PFSK-1 (cell line): Measurements from ENCODE around the gene GOT1.

Source experiments
- FOXP2 ChIP-seq: optimal IDR thresholded peaks from 2 replicates; pipeline ENCODE3; 2011; ENCODE audit warnings: borderline replicate concordance, control low read depth, inconsistent platforms; ENCODE audit not compliant: insufficient read depth; ENCODE audit errors: extremely low read length, extremely low read depth
- POLR2AphosphoS5 ChIP-seq: IDR thresholded peaks from 2 replicates; pipeline ENCODE4 v1.6.1; 2012; ENCODE audit warnings: low read depth, mild to moderate bottlenecking, control low read depth, low read length, moderate library complexity
- REST ChIP-seq, 2 experiments: IDR thresholded peaks; 2 replicates each; pipeline versions ENCODE4 v1.6.1 to v1.8.0; 2011 to 2012; ENCODE audit warnings: low read depth in 2 of 2, low read length in 2 of 2, control low read depth in 1 of 2, inconsistent platforms in 1 of 2, mild to moderate bottlenecking in 1 of 2, moderate library complexity in 1 of 2; ENCODE audit not compliant: insufficient read depth in 1 of 2
- SIN3A ChIP-seq: IDR thresholded peaks from 2 replicates; pipeline ENCODE4 v1.6.1; 2012; ENCODE audit warnings: mild to moderate bottlenecking, low read length, moderate library complexity, borderline replicate concordance; ENCODE audit not compliant: insufficient read depth
- TAF1 ChIP-seq: IDR thresholded peaks from 2 replicates; pipeline ENCODE4 v1.6.1; 2012; ENCODE audit warnings: low read length, control low read depth, borderline replicate concordance; ENCODE audit not compliant: insufficient read depth

GOT1 gene

GRCh38 chr10:99438890-99439289 is 8.5 kb upstream of the GOT1 start:
- TF ChIP-seq POLR2AphosphoS5 = no peak

GRCh38 chr10:99435986-99436638 is 5.7 kb upstream of the GOT1 start:
- TF ChIP-seq REST (IDR thresholded peaks at IDR 0.05; ENCODE audit: insufficient read depth in 1 of 2, low read depth in 2 of 2, low read length in 2 of 2) = no peak
- TF ChIP-seq SIN3A = no peak
- TF ChIP-seq TAF1 = no peak
- TF ChIP-seq POLR2AphosphoS5 = no peak
- no peak for TF ChIP-seq FOXP2

DNA sequence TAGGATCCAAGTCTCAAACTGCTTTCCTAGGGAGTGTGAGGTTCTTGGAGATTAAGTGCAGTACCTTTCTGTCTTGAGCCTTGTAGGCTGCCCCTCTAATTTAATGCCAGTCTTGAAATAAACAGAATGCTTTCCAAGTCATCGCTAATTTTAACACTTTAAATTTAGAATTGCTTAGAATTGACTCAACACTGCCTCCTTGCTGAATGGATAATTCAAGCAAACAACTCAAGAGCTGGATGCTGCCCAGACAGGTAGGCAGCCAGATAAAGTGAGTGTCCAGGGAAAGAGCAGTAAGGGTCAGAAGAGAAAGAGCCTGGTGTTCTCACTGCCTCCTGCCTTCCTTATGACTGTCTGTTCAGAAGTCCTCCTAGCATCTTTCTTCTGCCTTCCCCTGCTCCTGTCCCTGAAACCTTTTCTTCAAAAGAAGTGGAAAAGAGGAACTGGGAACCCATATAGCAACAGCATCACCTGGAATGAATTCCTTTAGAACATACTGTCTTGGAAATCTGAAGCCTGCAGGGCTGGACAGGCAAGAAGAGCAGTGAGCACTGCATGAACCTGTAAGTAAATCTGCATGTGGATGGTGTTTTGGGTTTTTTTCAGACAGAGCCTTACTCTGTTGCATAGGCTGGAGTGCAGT is 3.1 kb upstream of the GOT1 start:
- TF ChIP-seq SIN3A (no peak), TAF1 (no peak), FOXP2 (no peak), REST (IDR thresholded peaks at IDR 0.05; ENCODE audit: insufficient read depth in 1 of 2, low read depth in 2 of 2, low read length in 2 of 2) (no peak), POLR2AphosphoS5 (no peak)

DNA sequence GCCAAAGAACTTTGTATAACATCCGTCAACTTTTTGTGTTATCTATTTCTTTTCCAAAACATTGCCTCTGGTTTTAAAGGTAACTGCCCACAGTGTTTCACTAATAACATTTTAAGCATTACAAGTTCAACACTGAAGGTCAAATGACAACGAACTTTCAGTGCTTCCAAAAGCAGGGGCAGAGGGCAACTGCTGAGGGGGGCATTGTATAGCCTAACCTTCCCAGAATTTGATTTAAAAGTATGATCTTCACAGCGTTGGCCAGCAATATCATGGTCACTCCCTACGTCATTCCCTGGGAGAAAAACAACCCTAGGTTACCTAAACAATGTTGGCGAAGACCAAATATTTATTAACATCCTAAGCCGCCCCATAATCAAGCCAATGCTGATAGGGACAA is 2.5 kb upstream of the GOT1 start:
- TF ChIP-seq FOXP2 (no peak), TAF1 (no peak)

DNA sequence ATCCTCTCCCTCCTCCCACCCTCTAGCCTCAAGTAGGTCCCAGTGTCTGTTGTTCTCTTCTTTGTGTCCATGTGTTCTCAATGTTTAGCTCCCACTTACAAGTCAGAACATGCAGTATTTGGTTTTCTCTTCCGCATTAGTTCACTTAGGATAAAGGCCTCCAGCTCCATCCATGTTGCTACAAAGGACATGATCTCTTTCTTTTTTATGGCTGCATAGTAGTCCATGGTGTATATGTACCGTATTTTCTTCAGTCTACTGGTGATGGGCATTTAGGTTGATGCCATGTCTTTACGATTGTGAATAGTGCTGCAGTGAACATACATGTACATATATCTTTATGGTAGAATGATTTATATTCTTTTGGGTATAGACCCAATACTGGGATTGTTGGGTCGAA is 1.6 kb upstream of the GOT1 start:
- TF ChIP-seq SIN3A (no peak), POLR2AphosphoS5 (no peak), REST (IDR thresholded peaks at IDR 0.05; ENCODE audit: insufficient read depth in 1 of 2, low read depth in 2 of 2, low read length in 2 of 2) (no peak), TAF1 (no peak), FOXP2 (no peak)

DNA sequence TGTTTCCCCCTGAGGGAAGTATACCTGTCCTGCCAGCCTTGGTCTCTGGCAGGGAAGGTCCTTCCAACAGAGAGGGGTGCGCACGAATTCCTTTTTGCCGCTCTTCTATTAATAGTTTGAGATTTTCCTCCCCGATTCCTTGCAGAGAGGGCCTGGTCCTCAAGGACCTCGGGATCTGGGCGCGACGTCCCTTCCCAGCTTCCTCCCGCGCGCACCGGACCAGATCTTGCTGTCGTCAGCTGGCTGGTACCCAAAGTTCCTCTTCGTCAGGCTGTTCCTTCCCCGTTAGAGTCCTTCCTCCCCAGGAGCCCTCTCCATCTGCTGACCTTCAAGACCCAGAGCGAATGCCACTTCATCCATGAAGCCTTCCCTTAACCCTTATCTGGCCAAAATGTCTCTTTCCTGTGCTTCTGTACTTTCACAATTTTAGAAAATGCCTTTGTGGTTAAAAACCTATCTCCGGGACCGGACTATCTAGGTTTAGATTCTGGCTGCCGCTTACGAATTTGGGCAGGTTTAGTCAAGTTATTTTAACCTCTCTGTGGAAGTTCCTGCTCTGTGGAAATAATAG is 851 bp upstream of the GOT1 start:
- no peak for TF ChIP-seq TAF1
- no peak for TF ChIP-seq REST (IDR thresholded peaks at IDR 0.05; ENCODE audit: insufficient read depth in 1 of 2, low read depth in 2 of 2, low read length in 2 of 2)
- no peak for TF ChIP-seq SIN3A
- no peak for TF ChIP-seq FOXP2
